GM23338 (cell line): ENCODE results near the gene RTN4IP1. TPM values are rescaled to one million over a fixed set of nuclear protein-coding genes. Genes with fewer than 3 reads are reported as not detected.

Experiments used
- ATAC-seq: fragments of 200-7000 bp; cut with Tn5 transposase; 3 replicates; pipeline ENCODE4 v1.9.1; 2020
- DNase-seq: peaks from one replicate; pipeline ENCODE4 v3.0.0-alpha.2; 2015; ENCODE audit warnings: low spot score
- H2AFZ ChIP-seq: fragments of 200-600 bp; sonication (generic); 2 replicates; pipeline ENCODE4 v1.8.0; 2016; ENCODE audit warnings: antibody characterized with exemption, mild to moderate bottlenecking, moderate library complexity
- H3F3A ChIP-seq: fragments of 200-600 bp; sonication (generic); replicated peaks from 2 replicates; pipeline ENCODE4 v1.8.0; 2017; ENCODE audit warnings: antibody characterized with exemption, mixed run types, low read depth
- H3K27ac ChIP-seq: fragments of 200-600 bp; sonication (generic); 2 replicates; pipeline ENCODE4 v1.6.1; 2016; ENCODE audit warnings: low read depth
- H3K27me3 ChIP-seq: fragments of 200-600 bp; sonication (generic); 2 replicates; pipeline ENCODE4 v1.8.0; 2016; ENCODE audit warnings: mild to moderate bottlenecking, mixed run types, moderate library complexity; ENCODE audit not compliant: insufficient read depth
- H3K36me3 ChIP-seq: fragments of 200-600 bp; sonication (generic); 2 replicates; pipeline ENCODE4 v1.8.0; 2016; ENCODE audit warnings: mild to moderate bottlenecking; ENCODE audit not compliant: insufficient read depth
- H3K4me1 ChIP-seq: fragments of 200-600 bp; sonication (generic); 2 replicates; pipeline ENCODE4 v1.8.0; 2016; ENCODE audit warnings: mild to moderate bottlenecking, moderate library complexity; ENCODE audit not compliant: insufficient read depth
- H3K4me2 ChIP-seq: fragments of 200-600 bp; sonication (generic); 2 replicates; pipeline ENCODE4 v1.7.1; 2017; ENCODE audit warnings: mixed run types
- H3K4me3 ChIP-seq: fragments of 200-600 bp; sonication (generic); 2 replicates; pipeline ENCODE4 v1.6.1; 2016; ENCODE audit warnings: mixed run types
- H3K79me2 ChIP-seq: fragments of 200-600 bp; sonication (generic); replicated peaks from 2 replicates; pipeline ENCODE4 v1.8.0; 2017; ENCODE audit warnings: mild to moderate bottlenecking; ENCODE audit not compliant: insufficient read depth
- H3K9me2 ChIP-seq: fragments of 200-600 bp; sonication (generic); 2 replicates; pipeline ENCODE4 v1.8.0; 2017; ENCODE audit not compliant: insufficient read depth
- H4K20me1 ChIP-seq: fragments of 200-600 bp; sonication (generic); replicated peaks from 2 replicates; pipeline ENCODE4 v1.8.0; 2017; ENCODE audit warnings: mild to moderate bottlenecking; ENCODE audit not compliant: insufficient read depth
- H3K27ac Mint-ChIP-seq: 2 replicates; pipeline ENCODE4 v1.8.0; 2020; ENCODE audit warnings: inconsistent platforms, mild to moderate bottlenecking, moderate library complexity, mixed read lengths
- H3K27me3 Mint-ChIP-seq: 3 replicates; pipeline ENCODE4 v1.8.0; 2022; ENCODE audit warnings: low read depth, mild to moderate bottlenecking, moderate library complexity, mixed read lengths, inconsistent platforms; ENCODE audit not compliant: insufficient read depth, poor library complexity
- H3K36me3 Mint-ChIP-seq: 3 replicates; pipeline ENCODE4 v1.8.0; 2021; ENCODE audit warnings: low read depth, mild to moderate bottlenecking, inconsistent platforms, moderate library complexity, mixed read lengths
- H3K4me1 Mint-ChIP-seq: 3 replicates; pipeline ENCODE4 v1.8.0; 2020; ENCODE audit warnings: mild to moderate bottlenecking, inconsistent platforms, mixed read lengths
- H3K4me3 Mint-ChIP-seq: 3 replicates; pipeline ENCODE4 v1.8.0; 2021; ENCODE audit warnings: moderate library complexity, mild to moderate bottlenecking, inconsistent platforms, mixed read lengths
- H3K9me3 Mint-ChIP-seq: 3 replicates; pipeline ENCODE4 v1.8.0; 2020; ENCODE audit warnings: moderate library complexity, mild to moderate bottlenecking, inconsistent platforms, mixed read lengths
- CREB1 ChIP-seq: fragments of 250-450 bp; sonication (Bioruptor Pico); IDR thresholded peaks from 2 replicates; pipeline ENCODE4 v1.5.0; 2020; ENCODE audit warnings: low read depth, mild to moderate bottlenecking, moderate library complexity
- EZH2phosphoT487 ChIP-seq: fragments of 200-600 bp; sonication (generic); IDR thresholded peaks from one replicate; pipeline ENCODE4 v1.8.1; 2018; ENCODE audit warnings: antibody characterized with exemption; ENCODE audit not compliant: unreplicated experiment
- POLR2AphosphoS5 ChIP-seq: IDR thresholded peaks from 2 replicates; pipeline ENCODE4 v1.6.1; 2016; ENCODE audit warnings: antibody characterized with exemption, low read depth
- ZNF331 ChIP-seq: fragments of 250-450 bp; sonication (Bioruptor Pico); IDR thresholded peaks from 2 replicates; pipeline ENCODE4 v1.5.0; 2020; ENCODE audit warnings: low read depth, mild to moderate bottlenecking, moderate library complexity
- polyA plus RNA-seq: library from polyadenylated mRNA; unstranded; fragments of >200 nt; fragmentation: Nextera tagmentation; extraction: Ambion mirVana; gene quantifications from 2 replicates; pipeline ENCODE4 v1.2.1, GENCODE V29; 2016
- total RNA-seq: library from RNA; depleted of rRNA; stranded (reverse); fragments of >200 nt; shearing (Covaris generic); gene quantifications from 2 replicates; pipeline ENCODE4 v1.2.3, GENCODE V29; 2014
- TF ChIP-seq, protein P1 (sequence below), 2 experiments: fragments of 200-600 bp in 1 of 2; sonication (generic) in 1 of 2; conservative IDR thresholded peaks; 2 replicates each; pipeline versions ENCODE4 v1.5.1 to v1.6.1; 2016 to 2017; ENCODE audit warnings: antibody characterized with exemption in 2 of 2, low read depth in 2 of 2, mild to moderate bottlenecking in 2 of 2, moderate library complexity in 1 of 2
- TF ChIP-seq, protein P2 (sequence below): IDR thresholded peaks from 2 replicates; pipeline ENCODE4 v1.6.1; 2016; ENCODE audit warnings: antibody characterized with exemption
- TF ChIP-seq, protein P3 (sequence below): fragments of 250-450 bp; sonication (Bioruptor Pico); IDR thresholded peaks from 2 replicates; pipeline ENCODE4 v1.5.0; 2020; ENCODE audit warnings: mild to moderate bottlenecking, moderate library complexity

RTN4IP1 gene
- total and polyA plus RNA-seq, 2 experiments from 2014 or later: 14.5 to 17.5 TPM

DNA sequence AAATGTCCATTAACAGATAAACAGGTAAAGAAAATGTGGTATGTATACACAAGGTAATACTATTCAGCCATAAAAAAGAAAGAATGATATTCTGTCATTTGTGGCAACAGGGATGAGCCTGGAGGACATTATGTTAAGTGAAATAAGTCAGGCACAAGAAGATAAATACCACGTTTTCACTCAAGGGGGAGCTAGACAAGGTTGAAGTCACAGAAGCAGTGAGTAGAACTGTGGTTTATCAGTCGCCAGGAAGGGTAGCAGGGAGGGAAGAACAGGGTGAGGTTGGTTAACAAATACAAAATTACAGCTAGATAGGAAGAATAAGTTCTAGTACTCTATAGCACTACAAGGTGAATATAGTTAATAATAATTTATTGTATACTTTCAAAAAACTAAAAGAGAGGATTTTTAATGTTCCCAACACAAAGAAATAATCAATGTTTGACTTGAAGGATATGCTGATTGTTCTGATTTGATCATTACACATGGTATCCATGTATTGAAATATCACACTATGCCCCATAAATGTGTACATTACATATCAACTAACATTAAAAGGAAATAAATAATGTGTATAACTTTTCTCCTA, 21.1 kb downstream of the RTN4IP1 start:
- no peaks in the 10 kb centered on the region for H3K9me2 ChIP-seq
- no peaks in the 10 kb centered on the region for H3K27me3 ChIP-seq
- H3K27ac Mint-ChIP-seq: no peak overlapping the region
- no peak overlapping the region for H3K27ac ChIP-seq
- ATAC-seq: peak; percentile 87
- no peak overlapping the region for H3K4me3 ChIP-seq
- peaks cover 32% of the 10 kb centered on the region for H3K4me1 Mint-ChIP-seq
- no peaks in the 10 kb centered on the region for H3K36me3 ChIP-seq
- peaks cover 19% of the 10 kb centered on the region for H3K4me1 ChIP-seq
- no peak for TF ChIP-seq CREB1 (CRISPR knock-in tag)
- TF ChIP-seq, protein P1, sequence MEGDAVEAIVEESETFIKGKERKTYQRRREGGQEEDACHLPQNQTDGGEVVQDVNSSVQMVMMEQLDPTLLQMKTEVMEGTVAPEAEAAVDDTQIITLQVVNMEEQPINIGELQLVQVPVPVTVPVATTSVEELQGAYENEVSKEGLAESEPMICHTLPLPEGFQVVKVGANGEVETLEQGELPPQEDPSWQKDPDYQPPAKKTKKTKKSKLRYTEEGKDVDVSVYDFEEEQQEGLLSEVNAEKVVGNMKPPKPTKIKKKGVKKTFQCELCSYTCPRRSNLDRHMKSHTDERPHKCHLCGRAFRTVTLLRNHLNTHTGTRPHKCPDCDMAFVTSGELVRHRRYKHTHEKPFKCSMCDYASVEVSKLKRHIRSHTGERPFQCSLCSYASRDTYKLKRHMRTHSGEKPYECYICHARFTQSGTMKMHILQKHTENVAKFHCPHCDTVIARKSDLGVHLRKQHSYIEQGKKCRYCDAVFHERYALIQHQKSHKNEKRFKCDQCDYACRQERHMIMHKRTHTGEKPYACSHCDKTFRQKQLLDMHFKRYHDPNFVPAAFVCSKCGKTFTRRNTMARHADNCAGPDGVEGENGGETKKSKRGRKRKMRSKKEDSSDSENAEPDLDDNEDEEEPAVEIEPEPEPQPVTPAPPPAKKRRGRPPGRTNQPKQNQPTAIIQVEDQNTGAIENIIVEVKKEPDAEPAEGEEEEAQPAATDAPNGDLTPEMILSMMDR (conservative IDR thresholded peaks at IDR 0.05; ENCODE audit: low read depth in 2 of 2): peak; percentile 85 to 89
- peak; percentile 89 for DNase-seq
- no peaks in the 10 kb centered on the region for H4K20me1 ChIP-seq
- no peak overlapping the region for H3K4me2 ChIP-seq
- peaks cover 18% of the 10 kb centered on the region for H3K9me3 Mint-ChIP-seq
- H3K36me3 Mint-ChIP-seq: peaks cover 43% of the 10 kb centered on the region
- peaks cover 5% of the 10 kb centered on the region for H3K27me3 Mint-ChIP-seq
- H3K4me3 Mint-ChIP-seq: no peak overlapping the region; the same call in 2 of the 3 replicates
- no peak overlapping the region for H2AFZ ChIP-seq
- H3F3A ChIP-seq: peaks cover 3% of the 10 kb centered on the region; the same call in 1 of the 2 replicates
- H3K79me2 ChIP-seq: no peaks in the 10 kb centered on the region

DNA sequence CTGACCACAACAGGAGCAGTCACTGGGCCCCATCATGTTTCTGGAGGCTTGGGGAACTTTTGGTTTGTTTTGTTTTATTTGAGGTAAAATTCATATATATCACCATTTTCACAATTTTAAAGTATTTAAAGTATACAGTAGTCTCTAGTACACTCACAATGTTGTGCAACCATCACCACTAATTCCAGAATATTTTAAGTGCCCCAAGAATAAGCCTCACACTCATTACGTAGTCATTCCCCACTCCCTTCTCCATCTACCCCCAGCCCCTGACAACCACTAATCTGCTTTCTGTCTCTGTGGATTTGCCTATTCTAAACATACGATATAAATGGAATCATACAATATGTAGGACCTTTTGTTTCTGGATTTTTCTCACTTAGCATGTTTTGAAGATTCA, 29.0 kb downstream of the RTN4IP1 start:
- Histone ChIP-seq H3K9me2 (no peaks in the 10 kb centered on the region), H3K4me1 (no peaks in the 10 kb centered on the region), H4K20me1 (no peaks in the 10 kb centered on the region), H3K79me2 (no peaks in the 10 kb centered on the region), H3K4me3 (no peak overlapping the region), H3K27ac (no peak overlapping the region), H3F3A (no peaks in the 10 kb centered on the region), H3K36me3 (no peaks in the 10 kb centered on the region; the same call in 1 of the 2 replicates), H3K27me3 (no peaks in the 10 kb centered on the region), H3K4me2 (no peak overlapping the region), H2AFZ (no peak overlapping the region)
- no peak for ATAC-seq
- H3K27me3 Mint-ChIP-seq: peaks cover 6% of the 10 kb centered on the region
- no peak for DNase-seq
- H3K4me3 Mint-ChIP-seq: no peak overlapping the region
- peaks cover 50% of the 10 kb centered on the region for H3K36me3 Mint-ChIP-seq
- no peaks in the 10 kb centered on the region for H3K4me1 Mint-ChIP-seq
- H3K27ac Mint-ChIP-seq: no peak overlapping the region
- peaks cover 6% of the 10 kb centered on the region; the same call in 2 of the 3 replicates for H3K9me3 Mint-ChIP-seq
- no peak for TF ChIP-seq POLR2AphosphoS5
- TF ChIP-seq EZH2phosphoT487: no peak
- TF ChIP-seq, protein P2, sequence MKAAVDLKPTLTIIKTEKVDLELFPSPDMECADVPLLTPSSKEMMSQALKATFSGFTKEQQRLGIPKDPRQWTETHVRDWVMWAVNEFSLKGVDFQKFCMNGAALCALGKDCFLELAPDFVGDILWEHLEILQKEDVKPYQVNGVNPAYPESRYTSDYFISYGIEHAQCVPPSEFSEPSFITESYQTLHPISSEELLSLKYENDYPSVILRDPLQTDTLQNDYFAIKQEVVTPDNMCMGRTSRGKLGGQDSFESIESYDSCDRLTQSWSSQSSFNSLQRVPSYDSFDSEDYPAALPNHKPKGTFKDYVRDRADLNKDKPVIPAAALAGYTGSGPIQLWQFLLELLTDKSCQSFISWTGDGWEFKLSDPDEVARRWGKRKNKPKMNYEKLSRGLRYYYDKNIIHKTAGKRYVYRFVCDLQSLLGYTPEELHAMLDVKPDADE: no peak
- TF ChIP-seq, protein P1 (conservative IDR thresholded peaks at IDR 0.05; ENCODE audit: low read depth in 2 of 2): no peak
- no peak for TF ChIP-seq ZNF331
- TF ChIP-seq, protein P3, sequence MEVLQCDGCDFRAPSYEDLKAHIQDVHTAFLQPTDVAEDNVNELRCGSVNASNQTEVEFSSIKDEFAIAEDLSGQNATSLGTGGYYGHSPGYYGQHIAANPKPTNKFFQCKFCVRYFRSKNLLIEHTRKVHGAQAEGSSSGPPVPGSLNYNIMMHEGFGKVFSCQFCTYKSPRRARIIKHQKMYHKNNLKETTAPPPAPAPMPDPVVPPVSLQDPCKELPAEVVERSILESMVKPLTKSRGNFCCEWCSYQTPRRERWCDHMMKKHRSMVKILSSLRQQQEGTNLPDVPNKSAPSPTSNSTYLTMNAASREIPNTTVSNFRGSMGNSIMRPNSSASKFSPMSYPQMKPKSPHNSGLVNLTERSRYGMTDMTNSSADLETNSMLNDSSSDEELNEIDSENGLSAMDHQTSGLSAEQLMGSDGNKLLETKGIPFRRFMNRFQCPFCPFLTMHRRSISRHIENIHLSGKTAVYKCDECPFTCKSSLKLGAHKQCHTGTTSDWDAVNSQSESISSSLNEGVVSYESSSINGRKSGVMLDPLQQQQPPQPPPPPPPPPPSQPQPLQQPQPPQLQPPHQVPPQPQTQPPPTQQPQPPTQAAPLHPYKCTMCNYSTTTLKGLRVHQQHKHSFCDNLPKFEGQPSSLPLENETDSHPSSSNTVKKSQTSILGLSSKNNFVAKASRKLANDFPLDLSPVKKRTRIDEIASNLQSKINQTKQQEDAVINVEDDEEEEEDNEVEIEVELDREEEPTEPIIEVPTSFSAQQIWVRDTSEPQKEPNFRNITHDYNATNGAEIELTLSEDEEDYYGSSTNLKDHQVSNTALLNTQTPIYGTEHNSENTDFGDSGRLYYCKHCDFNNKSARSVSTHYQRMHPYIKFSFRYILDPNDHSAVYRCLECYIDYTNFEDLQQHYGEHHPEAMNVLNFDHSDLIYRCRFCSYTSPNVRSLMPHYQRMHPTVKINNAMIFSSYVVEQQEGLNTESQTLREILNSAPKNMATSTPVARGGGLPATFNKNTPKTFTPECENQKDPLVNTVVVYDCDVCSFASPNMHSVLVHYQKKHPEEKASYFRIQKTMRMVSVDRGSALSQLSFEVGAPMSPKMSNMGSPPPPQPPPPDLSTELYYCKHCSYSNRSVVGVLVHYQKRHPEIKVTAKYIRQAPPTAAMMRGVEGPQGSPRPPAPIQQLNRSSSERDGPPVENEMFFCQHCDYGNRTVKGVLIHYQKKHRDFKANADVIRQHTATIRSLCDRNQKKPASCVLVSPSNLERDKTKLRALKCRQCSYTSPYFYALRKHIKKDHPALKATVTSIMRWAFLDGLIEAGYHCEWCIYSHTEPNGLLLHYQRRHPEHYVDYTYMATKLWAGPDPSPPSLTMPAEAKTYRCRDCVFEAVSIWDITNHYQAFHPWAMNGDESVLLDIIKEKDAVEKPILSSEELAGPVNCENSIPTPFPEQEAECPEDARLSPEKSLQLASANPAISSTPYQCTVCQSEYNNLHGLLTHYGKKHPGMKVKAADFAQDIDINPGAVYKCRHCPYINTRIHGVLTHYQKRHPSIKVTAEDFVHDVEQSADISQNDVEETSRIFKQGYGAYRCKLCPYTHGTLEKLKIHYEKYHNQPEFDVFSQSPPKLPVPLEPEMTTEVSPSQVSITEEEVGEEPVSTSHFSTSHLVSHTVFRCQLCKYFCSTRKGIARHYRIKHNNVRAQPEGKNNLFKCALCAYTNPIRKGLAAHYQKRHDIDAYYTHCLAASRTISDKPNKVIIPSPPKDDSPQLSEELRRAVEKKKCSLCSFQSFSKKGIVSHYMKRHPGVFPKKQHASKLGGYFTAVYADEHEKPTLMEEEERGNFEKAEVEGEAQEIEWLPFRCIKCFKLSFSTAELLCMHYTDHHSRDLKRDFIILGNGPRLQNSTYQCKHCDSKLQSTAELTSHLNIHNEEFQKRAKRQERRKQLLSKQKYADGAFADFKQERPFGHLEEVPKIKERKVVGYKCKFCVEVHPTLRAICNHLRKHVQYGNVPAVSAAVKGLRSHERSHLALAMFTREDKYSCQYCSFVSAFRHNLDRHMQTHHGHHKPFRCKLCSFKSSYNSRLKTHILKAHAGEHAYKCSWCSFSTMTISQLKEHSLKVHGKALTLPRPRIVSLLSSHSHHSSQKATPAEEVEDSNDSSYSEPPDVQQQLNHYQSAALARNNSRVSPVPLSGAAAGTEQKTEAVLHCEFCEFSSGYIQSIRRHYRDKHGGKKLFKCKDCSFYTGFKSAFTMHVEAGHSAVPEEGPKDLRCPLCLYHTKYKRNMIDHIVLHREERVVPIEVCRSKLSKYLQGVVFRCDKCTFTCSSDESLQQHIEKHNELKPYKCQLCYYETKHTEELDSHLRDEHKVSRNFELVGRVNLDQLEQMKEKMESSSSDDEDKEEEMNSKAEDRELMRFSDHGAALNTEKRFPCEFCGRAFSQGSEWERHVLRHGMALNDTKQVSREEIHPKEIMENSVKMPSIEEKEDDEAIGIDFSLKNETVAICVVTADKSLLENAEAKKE (CRISPR knock-in tag): no peak
